Hair follicular keratinocyte (primary cell): ENCODE measurements around the gene RPS2. TPM values are rescaled to one million over a fixed set of nuclear protein-coding genes. Genes with fewer than 3 reads are reported as not detected.

Experiments
- total RNA-seq: library from RNA; depleted of rRNA; stranded (reverse); fragments of >200 nt; gene quantifications from 2 replicates; pipeline ENCODE4 v1.2.3, GENCODE V29; 2015

RPS2 gene
- 4,608 and 4,861 TPM in 2 replicates for total RNA-seq

DNA sequence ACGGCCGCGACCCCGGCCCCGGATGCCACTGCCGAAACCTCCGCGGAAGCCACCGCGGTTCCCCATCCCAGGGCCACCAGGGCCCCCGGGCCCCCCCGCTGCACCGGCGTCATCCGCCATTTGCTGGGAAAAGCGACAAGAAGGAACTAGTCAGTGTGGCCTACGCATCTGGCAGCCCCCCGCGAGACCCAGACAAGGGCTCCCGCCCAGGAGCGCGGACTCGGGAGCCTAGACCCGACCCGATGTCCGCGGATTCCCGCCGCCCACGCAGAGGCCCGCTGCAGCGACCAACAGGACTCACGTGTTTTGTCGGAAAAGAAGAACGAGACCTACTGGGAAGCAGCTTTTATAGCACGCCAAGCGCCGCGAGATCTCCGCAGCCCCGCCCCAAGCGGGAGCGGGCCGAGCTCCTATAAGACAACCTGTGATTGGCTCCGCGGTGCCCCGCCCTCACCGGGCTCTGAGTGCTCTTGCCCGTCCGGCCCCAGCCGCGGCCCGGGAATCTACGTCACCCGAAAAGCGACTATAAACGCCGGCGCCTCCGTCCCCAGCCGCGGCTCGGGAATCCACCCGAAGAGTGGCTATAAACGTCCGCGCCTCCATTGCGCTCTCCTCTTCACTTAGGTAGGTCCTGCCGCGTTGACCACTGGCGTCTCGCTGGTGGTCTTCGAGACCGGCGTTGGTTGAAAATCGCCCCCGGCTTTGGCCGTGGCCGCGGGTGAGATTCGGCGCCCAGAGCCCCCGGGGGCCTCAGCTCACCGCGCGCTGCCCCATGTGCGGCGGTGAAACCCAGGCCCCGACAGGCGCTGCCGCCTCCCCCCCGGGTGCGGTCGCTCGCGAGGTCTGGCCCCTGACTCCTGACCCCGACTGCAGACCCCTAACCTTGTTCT lies at the start of gene RPS2:
TSS of gene RPS2 (minus strand) at position 321 of the 890 bp plus-strand sequence. CDS start at position 120, 201 bp downstream.

DNA sequence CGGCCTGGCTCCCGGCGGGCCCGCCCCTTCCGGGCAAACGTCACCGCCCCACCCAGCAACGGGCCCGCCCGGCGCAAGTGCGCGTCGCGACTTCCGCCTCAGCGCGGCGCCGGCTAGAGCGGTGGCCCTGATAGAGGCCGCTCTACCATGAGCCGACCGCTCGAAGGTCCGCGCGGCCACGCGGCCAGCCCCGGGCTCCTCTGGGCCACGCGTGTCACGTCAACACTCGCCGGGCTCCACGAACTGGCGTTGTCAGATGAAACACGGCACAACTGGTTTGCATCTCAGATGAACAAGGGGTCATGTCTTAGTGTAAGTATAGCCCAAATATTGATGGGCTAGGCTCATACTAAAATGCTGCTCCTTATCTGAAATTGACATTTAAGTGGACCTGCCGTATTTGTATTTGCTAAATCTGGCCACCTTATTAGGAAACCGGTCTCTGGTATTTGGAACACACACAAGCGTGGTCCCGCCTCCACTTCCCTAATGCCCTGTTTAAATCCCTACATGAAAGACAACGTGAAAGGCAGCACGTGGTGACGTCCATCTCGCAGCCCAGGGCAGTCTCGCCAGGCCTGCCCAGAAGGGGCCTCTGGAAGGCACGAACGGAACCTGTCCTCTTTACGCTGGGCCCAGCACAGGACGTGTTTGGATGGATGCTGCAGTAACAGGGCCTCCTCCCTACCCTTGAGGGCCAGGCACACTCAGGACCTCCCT lies 45.3 kb upstream of the RPS2 start, which contains the start of gene ZNF598:
TSS of gene ZNF598 (minus strand) at position 31 of the 720 bp plus-strand sequence.

DNA sequence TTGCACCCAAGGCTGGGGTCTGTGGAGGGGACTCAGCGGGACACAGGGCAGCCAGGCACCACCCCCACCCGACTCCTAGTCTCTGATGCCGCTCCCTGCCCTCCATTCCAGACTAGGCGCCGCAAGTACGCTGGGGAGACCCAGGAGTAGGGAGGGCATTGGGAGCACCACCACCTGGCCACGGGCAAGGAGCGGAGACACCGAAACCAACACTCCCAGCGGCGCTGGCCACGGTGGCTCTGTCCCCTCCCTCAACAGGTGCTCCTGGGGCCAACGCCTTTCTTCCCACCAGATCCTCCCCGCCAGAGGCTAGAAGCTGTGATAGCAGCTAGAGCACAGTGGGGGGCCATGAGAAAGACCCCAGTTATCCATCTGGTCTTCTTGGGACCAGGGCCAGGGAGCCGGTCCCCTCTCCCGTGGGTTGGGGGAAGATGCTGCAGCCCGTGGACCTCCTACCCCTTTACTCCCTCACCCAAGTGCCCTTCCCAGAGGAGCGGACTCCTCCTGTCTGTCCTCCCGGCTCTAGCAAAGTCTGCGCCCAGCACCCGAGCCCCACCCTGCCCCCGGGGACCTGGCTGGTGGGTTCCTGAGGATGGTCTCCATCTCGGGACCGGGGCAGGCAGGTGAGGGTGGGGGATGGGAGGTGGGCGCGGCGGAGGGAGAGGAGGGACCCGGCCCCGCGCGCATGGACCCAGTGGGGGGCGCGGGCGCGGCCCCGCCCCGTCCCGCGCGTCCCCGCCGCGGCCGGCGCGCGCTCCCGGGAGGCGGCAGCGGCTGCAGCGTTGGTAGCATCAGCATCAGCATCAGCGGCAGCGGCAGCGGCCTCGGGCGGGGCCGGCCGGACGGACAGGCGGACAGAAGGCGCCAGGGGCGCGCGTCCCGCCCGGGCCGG lies 24.8 kb upstream of the RPS2 start, which contains the start of gene SYNGR3:
TSS of gene SYNGR3 (plus strand) at position 762 of the 892 bp plus-strand sequence. CDS start 133 bp downstream, outside the sequence.

DNA sequence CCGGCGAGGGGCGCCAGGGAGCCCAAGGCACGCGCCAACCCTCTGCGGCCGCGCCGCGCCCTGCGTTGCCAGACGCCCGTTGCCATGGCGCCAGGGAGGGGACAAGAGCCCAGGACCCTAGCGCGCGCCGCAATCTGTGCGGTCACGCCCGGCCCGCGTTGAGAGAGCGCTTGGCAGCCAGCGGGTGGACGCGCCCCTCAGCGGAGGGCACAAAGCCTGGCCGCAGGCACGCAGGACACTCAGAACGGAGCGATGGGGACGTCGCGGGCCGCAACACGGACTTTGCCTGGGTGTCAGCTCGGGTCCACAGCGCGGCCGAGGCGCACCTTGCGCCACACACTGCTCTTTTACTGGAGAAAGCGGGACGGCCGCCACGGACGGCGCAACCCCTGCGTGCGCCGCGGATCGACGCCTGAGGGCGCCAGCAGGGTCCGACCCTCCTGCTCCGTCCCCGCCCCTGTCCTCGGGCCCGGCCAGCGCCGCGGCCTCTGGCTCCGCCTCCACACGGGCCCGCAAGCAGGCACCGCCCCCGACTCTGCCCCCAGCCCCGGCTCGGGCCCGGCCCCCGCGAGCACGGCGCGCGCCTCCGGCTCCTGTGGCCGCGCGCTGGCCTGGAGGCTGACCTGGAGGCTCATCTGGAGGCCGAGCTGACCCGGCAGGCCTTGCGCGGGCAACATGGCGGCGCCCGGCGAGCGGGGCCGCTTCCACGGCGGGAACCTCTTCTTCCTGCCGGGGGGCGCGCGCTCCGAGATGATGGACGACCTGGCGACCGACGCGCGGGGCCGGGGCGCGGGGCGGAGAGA lies 19.1 kb upstream of the RPS2 start, which contains the start of gene GFER:
TSS of gene GFER (plus strand) at position 650 of the 803 bp plus-strand sequence. CDS start at position 676, 26 bp downstream.

DNA sequence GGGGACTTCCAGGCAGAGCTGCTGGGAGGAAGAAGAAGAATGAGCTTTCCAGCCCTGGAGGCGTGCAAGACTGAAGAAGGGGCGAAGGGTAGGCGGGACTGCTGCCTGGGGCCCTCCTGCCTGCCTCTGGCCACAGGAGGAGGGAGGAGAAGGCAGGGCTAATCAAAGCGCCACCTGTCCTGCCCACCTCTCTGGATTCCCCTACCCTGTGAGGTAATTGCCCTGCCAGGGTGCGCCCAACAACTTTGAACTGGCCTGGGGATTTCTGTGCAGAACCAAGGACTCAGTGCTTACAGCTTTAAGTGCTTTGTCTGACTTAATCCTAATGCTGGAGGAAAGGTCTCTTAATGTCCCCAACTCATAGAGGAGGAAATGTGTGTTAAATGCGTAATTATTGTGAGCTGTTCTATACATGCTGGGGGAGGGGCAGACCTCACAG lies 16.8 kb upstream of the RPS2 start, which contains the start of gene NOXO1:
TSS of gene NOXO1 (minus strand) at position 72 of the 439 bp plus-strand sequence. CDS start 290 bp downstream, outside the sequence.

DNA sequence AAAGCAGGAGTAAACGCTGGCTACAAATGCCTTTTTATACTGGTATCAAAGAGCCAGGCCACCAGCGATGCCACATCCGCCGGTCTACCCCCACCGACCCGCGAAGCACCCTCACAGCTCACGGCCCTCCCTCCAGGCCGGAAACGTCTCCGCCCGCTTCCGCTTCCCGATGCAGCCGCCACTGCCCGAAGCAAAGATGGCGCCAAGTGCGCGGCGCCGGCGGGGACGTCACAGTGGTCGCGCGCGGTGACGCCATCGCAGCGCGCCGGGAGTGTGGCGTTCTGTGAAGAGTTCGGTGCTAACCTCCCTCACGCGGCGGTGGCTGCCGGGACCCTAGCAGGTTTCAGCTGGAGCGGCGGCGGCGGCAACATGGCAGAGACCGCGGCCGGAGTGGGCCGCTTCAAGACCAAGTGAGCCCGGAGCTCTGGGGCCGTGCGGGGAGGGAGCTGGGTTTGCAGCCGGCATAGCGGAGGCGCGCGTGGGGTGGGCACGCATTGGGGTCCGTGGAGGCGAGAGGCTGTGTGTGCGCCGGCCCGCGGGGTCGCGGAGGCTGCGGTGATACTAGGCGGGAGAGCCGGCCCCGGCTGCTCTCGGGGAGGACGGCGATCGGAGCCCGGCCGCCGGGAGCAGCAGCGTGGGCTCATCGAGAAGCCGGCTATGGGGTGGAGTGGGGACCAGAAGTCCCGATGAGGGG lies 7.3 kb upstream of the RPS2 start, which contains the start of gene TBL3:
TSS of gene TBL3 (plus strand) at position 258 of the 694 bp plus-strand sequence. CDS start at position 370, 112 bp downstream.

DNA sequence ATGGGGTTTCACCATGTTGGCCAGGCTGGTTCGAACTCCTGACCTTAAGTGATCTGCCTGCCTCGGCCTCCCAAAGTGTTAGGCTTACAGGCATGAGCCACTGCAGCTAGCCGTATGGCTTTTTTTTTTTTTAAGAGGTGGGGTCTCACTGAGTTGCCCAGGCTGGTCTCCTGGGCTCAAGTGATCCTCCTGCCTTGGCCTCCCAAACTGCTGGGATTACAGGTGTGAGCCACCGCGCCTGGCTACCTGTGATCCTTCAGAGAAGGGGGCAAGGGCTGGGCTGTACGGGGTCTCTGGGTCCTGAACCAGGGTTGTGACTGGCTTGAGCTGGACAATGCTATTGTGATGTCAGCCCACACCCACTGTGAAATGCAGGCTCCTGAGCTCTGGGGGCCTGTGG lies 1.8 kb upstream of the RPS2 start, which contains the start of gene RNF151:
TSS of gene RNF151 (plus strand) at position 397 of the 400 bp plus-strand sequence. CDS start 26 bp downstream, outside the sequence.

DNA sequence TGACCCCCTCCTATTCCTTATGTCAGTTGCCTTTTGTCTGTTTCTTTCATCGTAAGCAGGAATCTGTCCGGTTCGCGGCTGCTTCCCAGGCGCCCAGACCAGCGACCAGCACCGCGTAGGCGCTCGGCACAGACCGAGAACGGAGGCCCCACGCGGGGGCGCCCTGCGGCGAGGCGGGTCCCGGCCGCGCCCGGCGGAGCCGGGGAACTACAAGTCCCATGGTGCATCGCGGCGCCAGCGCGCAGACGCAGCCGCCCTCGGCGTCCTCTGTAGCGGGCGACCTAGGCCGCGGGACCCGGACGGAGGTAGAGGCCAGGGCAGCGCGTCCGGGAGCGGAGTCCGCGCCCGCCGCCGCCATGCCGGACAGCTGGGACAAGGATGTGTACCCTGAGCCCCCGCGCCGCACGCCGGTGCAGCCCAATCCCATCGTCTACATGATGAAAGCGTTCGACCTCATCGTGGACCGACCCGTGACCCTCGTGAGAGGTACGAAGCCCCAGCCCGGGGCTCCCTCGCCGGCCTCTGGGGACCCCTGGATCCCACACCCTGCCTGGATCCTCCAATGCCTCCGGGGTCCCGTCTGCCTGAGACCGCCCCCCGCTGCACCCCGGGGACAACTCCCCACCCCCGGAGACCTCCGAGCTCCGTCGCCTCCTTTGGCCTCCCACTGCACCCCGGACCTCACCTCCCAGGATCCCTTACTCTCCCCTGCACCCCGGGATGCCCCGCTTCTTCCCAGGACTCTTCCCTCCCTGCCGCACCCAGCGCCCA lies 5.2 kb downstream of the RPS2 start, which contains the start of gene NDUFB10:
TSS of gene NDUFB10 (plus strand) at position 270 of the 771 bp plus-strand sequence. CDS start at position 357, 87 bp downstream.

DNA sequence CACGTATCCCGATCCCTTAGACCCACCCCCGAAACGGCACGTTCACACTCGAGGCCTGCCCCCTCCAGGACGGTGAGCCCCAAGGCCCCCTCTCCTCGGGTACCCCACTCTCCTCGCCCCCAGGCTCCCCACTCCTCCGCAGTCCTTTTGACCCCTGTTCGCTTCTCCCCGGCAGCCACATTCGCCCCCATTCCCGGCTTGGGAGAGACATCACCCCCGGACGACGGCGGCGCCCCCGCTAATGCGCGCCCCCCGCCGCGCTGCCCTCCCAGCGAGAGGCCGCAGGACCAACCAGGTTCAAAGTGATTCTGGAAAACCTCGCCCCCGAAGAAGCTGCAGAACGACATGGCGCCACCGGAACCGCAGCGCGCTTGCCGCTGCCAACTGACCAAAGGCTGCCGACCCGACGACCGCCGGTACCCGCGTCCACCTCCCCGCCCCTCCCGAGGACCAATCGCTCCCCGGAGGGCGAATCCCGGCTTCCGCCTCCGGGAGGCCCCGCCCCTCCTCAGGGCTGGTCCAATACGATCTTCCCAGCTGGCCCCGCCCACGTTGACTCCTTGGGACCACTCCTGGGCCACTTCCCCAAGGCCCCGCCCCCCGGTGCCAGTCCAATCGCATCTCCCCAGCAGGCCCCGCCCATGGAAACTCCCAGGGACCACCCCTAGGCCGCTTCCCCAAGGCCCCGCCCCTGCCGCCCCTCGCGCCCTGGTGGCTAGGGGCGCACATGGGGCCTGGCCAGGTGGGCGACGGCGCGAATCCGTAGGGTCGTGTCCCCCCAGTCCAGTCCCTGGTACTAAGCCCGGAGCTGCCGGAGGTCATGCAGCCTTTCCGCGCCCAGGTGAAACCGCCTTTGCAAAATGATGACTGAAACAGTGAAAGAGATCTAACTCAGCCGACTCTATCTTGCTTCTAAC lies 21.6 kb downstream of the RPS2 start, which contains the start of gene MSRB1:
TSS of gene MSRB1 (minus strand) at position 390 of the 917 bp plus-strand sequence. CDS start at position 347, 43 bp downstream.

DNA sequence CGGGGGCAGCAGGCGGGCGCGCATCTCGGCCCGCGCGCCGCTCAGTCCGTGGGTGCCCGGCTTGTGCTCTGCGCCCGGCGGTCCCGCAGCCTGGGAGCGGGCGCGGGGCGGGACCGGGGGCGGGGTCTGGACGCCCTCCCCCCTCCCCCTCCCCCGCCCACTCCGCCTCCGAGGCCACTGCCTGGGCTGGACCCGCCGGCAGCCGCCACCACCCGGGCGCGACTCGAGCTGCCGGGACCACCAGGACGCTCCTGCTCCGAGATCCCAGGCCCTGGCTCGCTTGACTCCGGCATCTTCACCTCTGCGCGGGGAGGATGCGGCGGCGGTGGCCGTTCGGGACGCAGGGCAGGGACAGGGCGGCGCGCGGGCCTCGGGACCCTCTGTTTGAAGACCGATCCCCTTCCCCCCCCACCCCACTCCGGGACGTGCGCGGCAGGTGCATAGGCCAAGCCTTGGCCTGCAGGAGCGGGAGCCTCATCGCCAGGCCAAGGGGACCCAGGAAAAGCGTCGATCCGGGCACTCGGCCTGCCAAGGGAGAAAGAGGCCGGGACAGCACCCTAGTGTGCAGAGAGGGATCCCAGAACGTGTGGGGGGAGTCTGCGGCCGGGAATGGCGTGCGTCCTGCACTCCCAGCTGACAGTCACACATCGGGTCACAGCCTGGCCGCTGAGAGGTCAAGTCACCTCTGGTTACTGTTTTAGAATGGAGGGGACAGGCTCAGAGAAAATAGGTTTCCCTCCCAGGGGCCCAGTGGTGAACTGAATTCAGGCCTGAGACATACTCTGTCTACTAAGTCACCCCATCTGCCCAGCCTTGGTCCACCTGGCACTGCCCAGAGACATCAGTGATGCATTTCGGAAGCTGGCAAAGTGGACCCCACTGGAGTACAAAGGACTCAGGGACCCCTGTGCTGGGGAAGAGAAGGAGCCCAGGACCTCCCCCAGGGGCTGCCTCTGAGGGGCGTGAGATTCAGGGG lies 46.0 kb downstream of the RPS2 start, which contains the start of gene HS3ST6:
TSS of gene HS3ST6 (minus strand) at position 65 of the 976 bp plus-strand sequence. CDS start 92 bp downstream, outside the sequence.

Other genes with a start within 250 kb of the RPS2 start
- gene NME3, start 193.3 kb downstream of the RPS2 start, total RNA-seq, result 53.2 and 65.0 TPM in 2 replicates
- 2.6 and 3.3 TPM in 2 replicates for gene EME2, start 192.0 kb downstream of the RPS2 start, total RNA-seq
- 136 and 217 TPM in 2 replicates for gene MRPS34, start 191.7 kb downstream of the RPS2 start, total RNA-seq
- gene SPSB3, start 182.3 kb downstream of the RPS2 start, total RNA-seq, result 29.6 and 50.4 TPM in 2 replicates
- 95.2 and 178 TPM in 2 replicates for gene NUBP2, start 181.9 kb downstream of the RPS2 start, total RNA-seq
- gene IGFALS, start 171.1 kb downstream of the RPS2 start, total RNA-seq, result not detected in 2 replicates
- 59.8 and 73.5 TPM in 2 replicates for gene HAGH, start 138.0 kb downstream of the RPS2 start, total RNA-seq
- 32.2 and 34.9 TPM in 2 replicates for gene FAHD1, start 137.6 kb downstream of the RPS2 start, total RNA-seq
- 0.08 TPM in 1 of 2 replicates, not detected in the other for gene MEIOB, start 92.7 kb downstream of the RPS2 start, total RNA-seq
- not detected in 2 replicates for gene HS3ST6, start 46.4 kb downstream of the RPS2 start, total RNA-seq
- 6.3 and 6.4 TPM in 2 replicates for gene MSRB1, start 21.6 kb downstream of the RPS2 start, total RNA-seq
- 0.55 TPM in 1 of 2 replicates, not detected in the other for gene RPL3L, start 10.1 kb downstream of the RPS2 start, total RNA-seq
- 168 and 283 TPM in 2 replicates for gene NDUFB10, start 5.3 kb downstream of the RPS2 start, total RNA-seq
- 0.16 TPM in 1 of 2 replicates, not detected in the other for gene RNF151, start 2.0 kb upstream of the RPS2 start, total RNA-seq
- 85.0 and 114 TPM in 2 replicates for gene TBL3, start 7.2 kb upstream of the RPS2 start, total RNA-seq
- gene NOXO1, start 16.6 kb upstream of the RPS2 start, total RNA-seq, result 1.2 and 2.1 TPM in 2 replicates
- 21.3 and 23.3 TPM in 2 replicates for gene GFER, start 19.4 kb upstream of the RPS2 start, total RNA-seq
- 0.68 and 5.4 TPM in 2 replicates for gene SYNGR3, start 25.1 kb upstream of the RPS2 start, total RNA-seq
- 62.8 and 87.5 TPM in 2 replicates for gene ZNF598, start 45.0 kb upstream of the RPS2 start, total RNA-seq
- 0.68 TPM in 1 of 2 replicates, not detected in the other for gene NPW, start 55.0 kb upstream of the RPS2 start, total RNA-seq
- gene NHERF2, start 62.1 kb upstream of the RPS2 start, total RNA-seq, result 7.6 and 7.9 TPM in 2 replicates
- 23.2 and 40.5 TPM in 2 replicates for gene NTHL1, start 83.0 kb upstream of the RPS2 start, total RNA-seq
- 22.3 and 23.4 TPM in 2 replicates for gene TSC2, start 83.2 kb upstream of the RPS2 start, total RNA-seq
- 44.1 and 44.7 TPM in 2 replicates for gene PKD1, start 171.1 kb upstream of the RPS2 start, total RNA-seq
- gene RAB26, start 183.8 kb upstream of the RPS2 start, total RNA-seq, result not detected in 2 replicates
- 70.1 and 85.1 TPM in 2 replicates for gene TRAF7, start 191.0 kb upstream of the RPS2 start, total RNA-seq
- under 0.01 and 0.16 TPM in 2 replicates for gene CASKIN1, start 231.8 kb upstream of the RPS2 start, total RNA-seq
- gene MLST8, start 240.6 kb upstream of the RPS2 start, total RNA-seq, result 94.2 and 110 TPM in 2 replicates
- 0.55 and 2.0 TPM in 2 replicates for gene BRICD5, start 246.0 kb upstream of the RPS2 start, total RNA-seq